Type B pancreatic cell (in vitro differentiated cells): Measurements from ENCODE around the gene FBXO30. TPM values are rescaled to one million over a fixed set of nuclear protein-coding genes. Genes with fewer than 3 reads are reported as not detected.

Experiments used
- DNase-seq: peaks from one replicate; pipeline ENCODE4 v3.0.0; 2021; ENCODE audit warnings: mixed read lengths; ENCODE audit not compliant: unreplicated experiment; ENCODE audit errors: extremely low spot score
- H3K27ac Mint-ChIP-seq: 2 replicates; pipeline ENCODE4 v1.8.0; 2021; ENCODE audit warnings: mild to moderate bottlenecking, mixed read lengths
- H3K27me3 Mint-ChIP-seq: 2 replicates; pipeline ENCODE4 v1.8.0; 2021; ENCODE audit warnings: mixed read lengths
- H3K36me3 Mint-ChIP-seq: 2 replicates; pipeline ENCODE4 v1.8.0; 2021; ENCODE audit warnings: mixed read lengths
- H3K4me1 Mint-ChIP-seq: one replicate; pipeline ENCODE4 v1.8.0; 2021; ENCODE audit warnings: mixed read lengths; ENCODE audit not compliant: unreplicated experiment
- H3K4me3 Mint-ChIP-seq: 2 replicates; pipeline ENCODE4 v1.8.0; 2021; ENCODE audit warnings: mild to moderate bottlenecking, mixed read lengths
- H3K9me3 Mint-ChIP-seq: 2 replicates; pipeline ENCODE4 v1.8.0; 2021; ENCODE audit warnings: mixed read lengths
- CTCF ChIP-seq: fragments of 200-600 bp; sonication (generic); conservative IDR thresholded peaks from 2 replicates; pipeline ENCODE4 v1.5.0; 2021; ENCODE audit warnings: antibody characterized with exemption, mild to moderate bottlenecking
- total RNA-seq: library from RNA; stranded (reverse); gene quantifications from 2 replicates; pipeline ENCODE4 v1.2.1, GENCODE V29; 2021; ENCODE audit warnings: low replicate concordance

FBXO30 gene
- total RNA-seq, 1 donor from 2014 or later = 11.6 TPM

- Mint-ChIP-seq H3K27ac (no peak overlapping the region), H3K4me1 (peaks cover 5% of the 10 kb centered on the region), H3K27me3 (no peaks in the 10 kb centered on the region), H3K36me3 (no peaks in the 10 kb centered on the region), H3K9me3 (no peaks in the 10 kb centered on the region), H3K4me3 (no peak overlapping the region)
- DNase-seq = no peak
- TF ChIP-seq CTCF = no peak
Observed at GRCh38 chr6:145839653-145840052, 25.1 kb upstream of the FBXO30 start.

- Mint-ChIP-seq H3K4me3 (no peak overlapping the region), H3K9me3 (no peaks in the 10 kb centered on the region), H3K36me3 (no peaks in the 10 kb centered on the region), H3K27ac (no peak overlapping the region), H3K4me1 (peaks cover 5% of the 10 kb centered on the region), H3K27me3 (no peaks in the 10 kb centered on the region)
- TF ChIP-seq CTCF = no peak
- DNase-seq = no peak
Observed at GRCh38 chr6:145838305-145838704, 23.7 kb upstream of the FBXO30 start.

GRCh38 chr6:145836772-145837171 is 22.2 kb upstream of the FBXO30 start:
- no peak overlapping the region for H3K27ac Mint-ChIP-seq
- H3K36me3 Mint-ChIP-seq = no peaks in the 10 kb centered on the region

GRCh38 chr6:145836170-145836569 is 21.6 kb upstream of the FBXO30 start:
- Mint-ChIP-seq H3K27me3 (no peaks in the 10 kb centered on the region), H3K36me3 (no peaks in the 10 kb centered on the region), H3K9me3 (no peaks in the 10 kb centered on the region), H3K27ac (peak overlapping the region; percentile 33), H3K4me3 (peak overlapping the region; percentile 3), H3K4me1 (peaks cover 5% of the 10 kb centered on the region)
- no peak for TF ChIP-seq CTCF
- no peak for DNase-seq

More at GRCh38 chr6:145836772-145837171, 22.2 kb upstream of the FBXO30 start:
- no peaks in the 10 kb centered on the region for H3K9me3 Mint-ChIP-seq
- no peak for DNase-seq
- no peak for TF ChIP-seq CTCF
- no peak overlapping the region for H3K4me3 Mint-ChIP-seq
- peaks cover 5% of the 10 kb centered on the region for H3K4me1 Mint-ChIP-seq
- H3K27me3 Mint-ChIP-seq = no peaks in the 10 kb centered on the region

GRCh38 chr6:145830612-145831011 is 16.0 kb upstream of the FBXO30 start:
- no peaks in the 10 kb centered on the region for H3K9me3 Mint-ChIP-seq
- no peak overlapping the region for H3K4me3 Mint-ChIP-seq
- no peaks in the 10 kb centered on the region for H3K36me3 Mint-ChIP-seq
- no peak overlapping the region for H3K27ac Mint-ChIP-seq
- no peak for DNase-seq
- TF ChIP-seq CTCF = no peak
- H3K4me1 Mint-ChIP-seq = no peaks in the 10 kb centered on the region
- no peaks in the 10 kb centered on the region for H3K27me3 Mint-ChIP-seq

GRCh38 chr6:145829950-145830349 is 15.4 kb upstream of the FBXO30 start:
- no peak for TF ChIP-seq CTCF

More at GRCh38 chr6:145829950-145830349, 15.4 kb upstream of the FBXO30 start:
- no peak for DNase-seq
- H3K27ac Mint-ChIP-seq = no peak overlapping the region
- no peaks in the 10 kb centered on the region for H3K27me3 Mint-ChIP-seq
- H3K9me3 Mint-ChIP-seq = no peaks in the 10 kb centered on the region
- H3K4me1 Mint-ChIP-seq = no peaks in the 10 kb centered on the region
- H3K36me3 Mint-ChIP-seq = no peaks in the 10 kb centered on the region
- H3K4me3 Mint-ChIP-seq = no peak overlapping the region
